Activated CD8-positive, alpha-beta memory T cell treated with anti-CD3 and anti-CD28 coated beads, Interleukin-2, amount 50 U/mL, for 24 hours (primary cell): ENCODE measurements around the gene SMPDL3B.
A peak's percentile ranks its signal among the peaks of the same experiment; 100 is the strongest.

ENCODE experiments used
- DNase-seq: peaks from one replicate; pipeline ENCODE4 v3.0.0-alpha.2; 2020; ENCODE audit errors: extremely low read depth

The SMPDL3B gene, protein sequence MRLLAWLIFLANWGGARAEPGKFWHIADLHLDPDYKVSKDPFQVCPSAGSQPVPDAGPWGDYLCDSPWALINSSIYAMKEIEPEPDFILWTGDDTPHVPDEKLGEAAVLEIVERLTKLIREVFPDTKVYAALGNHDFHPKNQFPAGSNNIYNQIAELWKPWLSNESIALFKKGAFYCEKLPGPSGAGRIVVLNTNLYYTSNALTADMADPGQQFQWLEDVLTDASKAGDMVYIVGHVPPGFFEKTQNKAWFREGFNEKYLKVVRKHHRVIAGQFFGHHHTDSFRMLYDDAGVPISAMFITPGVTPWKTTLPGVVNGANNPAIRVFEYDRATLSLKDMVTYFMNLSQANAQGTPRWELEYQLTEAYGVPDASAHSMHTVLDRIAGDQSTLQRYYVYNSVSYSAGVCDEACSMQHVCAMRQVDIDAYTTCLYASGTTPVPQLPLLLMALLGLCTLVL

DNA sequence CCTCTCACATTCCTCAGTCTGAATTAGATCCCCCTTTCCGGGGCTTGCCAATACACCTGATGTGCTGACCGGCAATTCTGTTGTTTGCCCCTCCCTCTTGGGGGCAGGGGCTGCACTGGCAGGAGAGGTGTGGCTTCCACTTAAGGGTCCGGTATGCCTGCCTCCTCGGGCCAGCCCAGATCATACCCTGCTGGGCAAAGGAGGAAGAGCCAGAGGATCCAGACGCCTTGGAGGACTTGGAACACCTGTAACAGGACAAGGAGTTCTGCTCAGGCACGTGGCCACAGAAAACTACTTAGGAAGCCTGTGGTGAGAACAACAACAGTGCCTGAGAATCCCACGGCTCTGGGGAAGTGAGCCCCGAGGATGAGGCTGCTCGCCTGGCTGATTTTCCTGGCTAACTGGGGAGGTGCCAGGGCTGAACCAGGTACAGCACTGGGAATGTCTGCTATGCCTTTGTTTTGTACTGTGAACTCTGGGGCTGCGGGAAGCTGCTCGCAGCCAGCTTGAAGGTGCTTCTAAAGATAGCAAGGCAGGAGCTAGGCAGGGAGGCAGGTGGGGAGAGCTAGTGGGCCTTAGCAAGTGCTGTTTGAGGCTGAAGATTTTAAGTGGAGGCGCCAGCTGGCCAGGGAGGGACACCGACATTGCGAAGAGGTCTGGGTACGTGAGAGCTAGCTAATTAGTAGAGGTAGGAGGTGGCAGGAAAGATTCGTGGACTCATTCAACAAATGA is at the start of gene SMPDL3B:
Gene SMPDL3B, plus strand, starts transcription at position 183 of the 732 bp plus-strand sequence. Its CDS starts 184 bp downstream, at position 367.
- DNase-seq = no peak

DNA sequence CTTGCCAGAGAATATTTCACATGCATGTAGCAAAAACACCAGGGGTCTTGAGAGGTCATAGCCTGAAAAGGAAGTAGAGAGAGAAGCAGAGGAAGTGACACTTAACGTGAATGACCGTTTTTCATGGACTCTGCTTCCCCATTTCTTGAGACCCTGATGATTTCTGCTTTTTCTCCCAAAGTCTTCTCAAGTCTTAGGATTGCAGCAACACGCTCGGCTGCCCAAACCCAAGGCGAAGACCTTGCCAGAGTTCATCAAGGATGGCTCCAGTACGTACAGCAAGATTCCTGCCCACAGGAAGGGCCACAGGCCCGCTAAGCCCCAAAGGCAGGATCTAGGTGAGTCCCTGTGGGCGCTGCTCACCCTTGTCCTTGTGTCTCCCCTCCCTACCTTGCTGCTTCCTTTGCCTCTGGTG is 49.7 kb upstream of the SMPDL3B start:
- DNase-seq = no peak

DNA sequence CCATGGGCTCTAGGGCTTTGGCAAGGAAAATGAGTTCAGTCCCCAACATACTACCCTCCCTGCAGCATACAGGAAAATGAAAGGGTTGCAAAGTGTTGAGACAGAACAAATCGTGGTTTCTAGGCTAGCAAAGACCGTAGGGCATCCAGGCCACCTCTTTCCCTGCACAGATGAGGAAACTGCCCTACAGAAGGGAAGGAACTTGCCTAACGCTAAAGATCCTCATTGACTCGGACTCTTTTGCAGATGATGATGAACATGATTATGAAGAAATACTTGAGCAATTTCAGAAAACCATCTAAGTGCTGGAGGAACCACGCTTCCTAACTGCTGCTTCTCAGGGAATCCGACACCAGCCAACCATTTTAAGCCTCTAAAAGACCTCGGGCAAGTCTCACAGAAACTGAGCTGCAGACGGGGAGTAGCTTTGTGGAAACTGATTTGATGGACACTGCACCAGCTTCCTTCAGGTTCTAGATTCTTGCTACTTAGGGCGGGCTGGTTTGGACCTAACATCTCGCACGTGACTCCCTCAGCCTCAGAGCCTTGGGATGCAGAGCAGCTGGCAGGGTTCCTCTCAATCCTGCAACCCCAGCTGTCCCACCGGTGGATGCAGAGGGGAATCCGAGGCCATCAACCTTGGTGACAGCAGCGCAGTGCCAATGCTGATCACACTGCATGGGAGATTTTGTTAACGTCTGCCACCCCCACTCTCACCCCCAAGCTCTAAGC is 49.0 kb upstream of the SMPDL3B start:
- DNase-seq = no peak

DNA sequence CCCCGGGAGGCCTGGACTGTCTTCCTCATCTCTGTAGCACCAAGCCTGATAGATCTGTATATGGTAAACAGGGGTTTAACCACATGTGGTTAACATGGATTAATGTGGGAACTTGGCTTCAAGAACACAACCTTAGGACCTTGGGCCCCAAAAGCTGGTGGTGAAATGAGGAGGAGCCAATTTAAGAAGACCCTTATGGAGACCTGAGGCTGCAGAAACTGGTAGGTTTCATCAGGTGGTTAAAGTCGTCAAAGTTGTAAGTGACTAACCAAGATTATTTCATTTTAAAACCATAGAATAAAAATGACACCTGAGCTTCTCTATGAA is 48.5 kb upstream of the SMPDL3B start:
- DNase-seq = no peak

DNA sequence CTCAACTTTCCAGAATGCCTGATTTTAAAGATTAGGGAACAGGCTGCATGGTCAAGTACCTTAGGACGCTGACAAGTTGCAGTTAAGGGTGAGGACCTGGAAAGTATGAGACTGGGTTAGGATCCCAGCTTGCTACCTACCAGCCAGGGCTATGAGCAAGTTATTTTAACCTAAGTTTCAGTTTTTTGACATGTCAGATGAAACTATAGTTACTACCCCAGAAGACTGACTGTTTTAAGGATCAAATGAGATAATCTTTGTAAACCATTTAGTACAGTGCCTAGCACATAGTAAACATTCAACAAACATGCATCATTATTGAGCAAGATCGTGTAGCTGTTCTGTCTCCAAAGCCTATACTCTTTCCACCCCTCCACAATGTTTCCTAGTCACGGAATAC is 48.1 kb upstream of the SMPDL3B start:
- DNase-seq = no peak

DNA sequence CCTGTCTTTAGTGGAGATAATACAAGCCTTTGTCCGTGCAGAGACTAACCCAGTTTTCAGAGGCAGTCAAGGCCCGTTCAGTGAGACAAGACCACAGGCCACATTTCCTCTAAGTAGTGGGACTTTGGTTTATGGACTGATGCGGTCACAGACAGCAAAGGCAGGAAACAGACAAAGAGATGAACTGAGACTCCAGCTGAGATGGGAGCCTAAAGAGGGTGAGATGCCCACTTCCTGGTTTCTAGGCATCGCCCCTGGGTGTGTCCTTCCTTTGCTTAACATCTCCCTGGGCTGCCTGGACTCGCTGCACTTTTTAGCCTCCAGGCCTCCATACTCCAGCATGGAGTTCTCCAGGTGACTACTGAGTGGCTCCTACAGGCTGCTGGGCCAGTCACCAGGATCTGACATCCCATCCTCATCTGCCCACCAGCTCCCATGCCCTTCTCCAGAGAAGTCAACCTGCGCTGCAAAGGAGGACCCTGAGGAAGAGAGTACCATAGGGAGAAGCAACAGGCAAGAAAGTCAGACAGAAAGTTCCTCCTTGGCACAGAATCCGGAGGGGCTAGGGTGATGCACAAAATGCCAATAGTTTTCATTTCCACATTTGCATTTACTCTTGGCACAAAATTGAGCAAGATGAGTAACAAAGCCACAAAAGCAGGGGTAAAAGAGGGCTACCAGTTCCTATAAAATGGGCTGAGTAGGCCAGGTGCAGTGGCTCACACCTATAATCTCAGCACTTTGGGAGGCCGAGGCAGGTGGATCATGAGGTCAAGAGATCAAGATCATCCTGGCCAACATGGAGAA is 47.4 kb upstream of the SMPDL3B start:
- no peak for DNase-seq

DNA sequence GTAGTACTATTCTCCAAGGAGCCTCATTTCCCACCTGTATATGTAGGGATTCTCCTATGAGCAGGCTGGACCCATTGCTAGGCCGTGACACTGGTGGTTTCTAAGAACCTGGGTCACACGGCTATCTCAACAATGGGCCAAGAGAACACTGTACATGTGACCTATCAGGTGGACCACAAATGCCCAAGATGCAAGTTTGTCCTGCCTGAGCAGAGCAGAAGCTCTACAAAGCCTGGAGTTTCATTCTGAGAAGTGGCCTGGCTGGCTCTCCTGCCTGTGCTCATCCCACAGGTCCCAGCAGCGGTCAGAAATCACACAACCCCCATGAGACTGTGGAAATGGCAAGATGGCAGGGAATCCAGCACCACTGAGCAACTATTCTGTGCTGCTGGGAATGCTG is 45.3 kb upstream of the SMPDL3B start:
- no peak for DNase-seq

DNA sequence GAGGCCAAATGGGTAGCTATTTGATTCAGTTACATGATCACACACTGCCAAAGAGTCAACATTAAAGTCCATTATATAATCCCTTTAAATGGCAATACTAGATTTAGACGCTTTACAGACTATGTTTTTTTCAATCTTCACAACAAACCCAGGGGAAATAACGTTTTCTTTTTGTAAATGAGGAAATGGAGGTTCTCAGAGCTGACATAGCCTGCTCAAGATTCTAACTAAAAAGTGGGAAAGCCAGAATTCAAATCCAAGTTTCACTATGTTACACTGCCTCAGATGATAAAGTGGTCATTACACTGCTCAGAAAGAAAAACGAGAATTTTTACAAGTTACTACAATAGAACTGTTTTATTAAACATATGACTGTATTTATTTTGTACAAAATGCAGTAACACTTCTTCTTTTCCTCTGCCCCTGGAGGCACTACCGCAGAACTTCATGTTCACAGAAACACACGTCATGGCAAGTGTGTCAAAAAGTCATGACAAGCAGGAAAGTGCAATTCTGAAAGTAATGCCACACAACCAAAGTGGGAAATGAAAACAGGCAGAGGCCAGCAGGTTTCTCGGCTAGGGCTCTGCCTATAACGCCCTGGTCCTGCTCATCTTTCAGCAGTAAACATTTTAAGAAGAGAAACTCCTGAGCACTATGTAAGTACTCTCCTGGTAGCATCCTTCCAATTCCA is 43.5 kb upstream of the SMPDL3B start:
- no peak for DNase-seq

DNA sequence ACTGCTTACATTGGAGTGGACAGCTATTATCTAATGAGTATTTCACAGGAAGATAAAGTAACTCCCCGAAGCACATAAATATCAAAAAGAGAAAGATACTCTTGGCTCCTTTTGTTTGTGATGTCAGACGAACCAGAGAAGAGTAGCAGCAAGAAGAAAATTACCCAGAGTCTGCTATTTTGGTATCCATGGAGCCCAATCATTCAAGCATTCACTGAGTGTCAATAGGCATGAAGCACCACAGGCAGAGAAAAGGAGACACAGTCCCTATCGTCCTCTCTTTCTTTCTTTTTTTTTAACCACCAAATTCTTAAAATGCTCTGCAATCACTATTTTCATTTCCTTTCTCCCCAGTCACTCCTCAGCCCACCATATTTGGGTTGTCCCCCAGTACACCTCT is 40.3 kb upstream of the SMPDL3B start:
- DNase-seq = no peak

DNA sequence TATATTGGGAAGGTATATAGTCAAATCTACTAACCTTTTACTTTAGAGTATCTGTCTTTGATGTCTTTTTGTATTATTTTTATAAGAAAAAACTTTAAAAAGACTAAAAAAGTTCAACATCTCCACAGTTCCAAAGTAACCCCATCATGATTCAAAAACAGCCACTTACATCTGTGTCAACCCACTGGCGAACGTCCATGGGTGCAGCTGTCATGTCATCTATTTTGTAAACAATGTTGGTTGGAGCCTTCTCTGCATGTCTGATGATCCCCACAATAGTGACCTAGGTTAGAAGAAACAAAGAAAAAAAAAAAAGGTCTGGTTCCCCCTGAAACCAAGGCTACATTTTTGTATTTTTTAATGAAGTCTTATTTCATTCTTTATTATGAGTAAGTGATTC is 28.0 kb upstream of the SMPDL3B start:
- no peak for DNase-seq

DNA sequence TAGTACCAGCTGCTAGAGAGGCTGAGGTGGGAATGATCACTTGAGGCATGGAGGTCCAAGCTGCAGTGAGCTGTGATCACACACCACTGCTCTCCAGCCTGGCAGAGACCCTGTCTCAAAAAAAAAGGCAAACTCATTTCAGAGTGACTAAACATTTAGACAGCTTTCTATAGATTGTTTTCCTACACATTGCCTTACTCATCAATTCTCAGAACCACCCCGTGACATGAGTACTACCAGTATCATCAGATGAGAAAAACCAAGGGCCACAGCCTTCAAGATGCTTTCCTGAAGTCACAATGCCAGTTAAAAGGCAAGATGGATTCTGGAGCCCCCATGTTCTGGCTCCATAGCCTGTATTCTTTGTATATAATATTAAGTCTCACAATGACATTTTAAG is 22.4 kb upstream of the SMPDL3B start:
- DNase-seq = no peak

DNA sequence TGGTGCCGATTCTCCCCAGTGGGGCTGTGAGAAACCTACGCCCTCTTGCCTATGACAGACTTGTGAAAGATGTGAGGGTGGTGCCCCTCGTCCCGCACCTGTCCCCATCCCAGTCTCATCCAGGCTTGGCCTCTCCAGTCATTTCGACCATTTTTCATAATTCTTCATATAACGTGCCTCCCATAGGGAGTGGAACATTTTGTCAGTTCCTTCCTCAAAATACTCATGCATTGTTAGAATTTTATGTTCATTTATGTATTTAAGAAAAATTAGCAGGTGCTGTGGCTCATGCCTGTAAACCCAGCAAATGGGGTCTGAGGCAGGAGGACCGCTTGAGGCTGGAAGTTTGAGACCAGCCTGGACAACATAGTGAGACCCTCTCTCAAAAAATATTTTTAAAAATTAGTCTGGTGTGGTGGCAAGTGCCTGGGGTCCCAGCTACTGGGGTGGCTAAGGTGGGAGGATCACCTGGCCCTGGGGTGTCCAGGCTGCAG is 19.7 kb upstream of the SMPDL3B start:
- no peak for DNase-seq

DNA sequence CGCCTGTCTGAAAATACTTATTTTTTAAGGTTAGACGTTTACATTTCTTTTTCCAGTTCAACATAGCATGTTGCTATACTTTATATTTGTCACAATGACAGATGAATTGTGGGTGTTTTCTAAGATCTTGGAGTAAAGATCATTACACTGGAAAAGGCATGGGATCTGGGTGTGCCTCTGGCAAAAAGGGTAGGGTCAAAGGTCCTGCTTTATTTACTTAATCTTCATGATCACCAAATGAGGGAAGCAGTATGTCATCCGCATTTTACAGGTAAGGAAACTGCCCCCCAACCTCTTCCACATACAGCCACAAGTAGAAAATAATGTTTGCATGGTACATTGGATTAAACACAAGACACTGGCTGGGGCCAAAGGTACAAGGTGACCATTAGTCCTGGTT is 12.5 kb upstream of the SMPDL3B start:
- DNase-seq = no peak

DNA sequence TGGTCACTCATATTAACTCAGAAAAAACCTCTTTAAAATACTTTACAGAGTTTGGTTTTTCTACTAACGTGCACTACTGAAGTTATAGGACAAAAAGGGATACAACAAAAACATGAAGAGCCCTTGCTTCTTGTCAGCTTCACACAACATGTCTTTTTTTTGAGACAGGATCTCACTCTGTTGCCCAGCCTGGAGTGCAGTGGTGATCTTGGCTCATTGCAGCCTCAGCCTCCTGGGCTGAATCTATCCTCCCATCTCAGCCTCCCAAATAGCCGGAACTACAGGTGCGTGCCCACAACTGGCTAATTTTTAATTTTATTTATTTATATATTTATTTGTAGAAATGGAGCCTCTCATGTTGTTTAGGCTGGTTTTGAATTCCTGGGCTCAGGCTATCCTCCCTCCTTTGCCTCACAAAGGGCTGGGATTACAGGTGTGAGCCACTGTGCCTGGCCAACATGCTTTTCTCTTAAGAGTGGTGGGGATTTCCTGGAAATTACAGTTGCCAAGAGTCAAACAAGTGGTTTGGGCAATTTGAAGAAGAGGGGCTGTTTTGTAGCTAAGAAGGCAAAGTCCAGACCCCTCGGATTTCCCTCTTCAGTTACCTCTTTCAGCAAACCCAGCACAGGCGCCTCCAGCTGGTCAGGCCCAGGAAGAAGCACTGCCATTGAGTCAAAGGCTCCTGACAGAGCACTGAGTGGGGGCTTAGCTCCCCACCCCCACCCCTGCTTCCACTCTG is 6.4 kb upstream of the SMPDL3B start:
- no peak for DNase-seq

DNA sequence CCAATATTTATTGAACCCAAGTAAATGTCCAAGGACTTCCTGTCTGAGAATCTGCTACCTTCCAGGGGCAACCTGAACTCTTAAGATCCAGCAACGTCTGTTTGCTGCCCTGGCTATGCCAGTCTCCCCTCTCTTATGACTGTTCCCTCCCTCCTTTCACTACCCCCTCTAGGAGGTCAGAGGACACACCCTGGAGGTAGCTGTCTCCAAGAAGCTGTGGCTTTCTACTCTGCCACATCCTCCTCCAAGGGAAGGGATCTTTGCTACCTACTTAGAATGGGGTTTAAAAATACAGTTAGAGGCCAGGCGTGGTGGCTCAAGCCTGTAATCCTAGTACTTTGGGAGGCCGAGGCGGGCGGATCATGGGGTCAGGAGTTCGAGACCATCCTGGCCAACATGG is 3.6 kb upstream of the SMPDL3B start:
- DNase-seq = no peak

DNA sequence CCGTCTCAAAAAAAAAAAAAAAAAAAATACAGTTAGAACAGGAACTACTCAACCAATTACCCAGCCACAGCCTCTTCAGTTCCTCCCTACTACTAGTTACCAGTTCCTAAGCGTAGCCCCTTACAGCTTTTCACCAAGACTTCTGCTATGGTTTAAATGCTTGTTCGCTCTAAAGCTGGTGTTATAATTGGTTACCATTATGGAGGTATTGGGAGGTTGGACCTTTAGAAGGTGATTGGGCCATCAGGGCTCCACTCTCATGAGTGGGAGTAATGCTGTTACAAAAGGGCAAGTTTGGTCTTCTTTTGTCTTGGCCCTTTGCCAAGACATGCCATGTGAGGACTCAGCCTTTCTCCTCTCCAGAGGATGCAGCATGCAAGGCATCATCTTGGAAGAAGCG is 3.0 kb upstream of the SMPDL3B start:
- DNase-seq = no peak

DNA sequence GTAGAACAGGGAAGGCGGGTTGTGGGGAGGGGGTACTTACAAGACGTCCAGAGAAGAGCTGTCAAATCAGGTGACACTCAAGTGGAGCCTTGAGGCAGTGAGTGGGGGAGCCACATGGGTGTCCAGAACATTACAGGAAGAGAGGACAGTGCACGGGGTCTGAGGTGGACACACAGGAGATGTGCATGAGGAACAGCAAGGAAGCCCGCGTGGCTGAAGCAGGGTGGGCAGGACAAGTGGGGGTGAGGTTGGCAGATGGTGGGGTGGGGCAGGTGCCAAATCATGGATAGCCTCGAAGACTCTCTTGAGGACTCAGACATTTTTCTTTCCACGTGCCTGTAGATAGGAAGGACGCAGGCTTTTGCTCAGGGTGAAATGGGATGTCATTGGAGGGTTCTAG is 921 bp downstream of the SMPDL3B start:
- no peak for DNase-seq

DNA sequence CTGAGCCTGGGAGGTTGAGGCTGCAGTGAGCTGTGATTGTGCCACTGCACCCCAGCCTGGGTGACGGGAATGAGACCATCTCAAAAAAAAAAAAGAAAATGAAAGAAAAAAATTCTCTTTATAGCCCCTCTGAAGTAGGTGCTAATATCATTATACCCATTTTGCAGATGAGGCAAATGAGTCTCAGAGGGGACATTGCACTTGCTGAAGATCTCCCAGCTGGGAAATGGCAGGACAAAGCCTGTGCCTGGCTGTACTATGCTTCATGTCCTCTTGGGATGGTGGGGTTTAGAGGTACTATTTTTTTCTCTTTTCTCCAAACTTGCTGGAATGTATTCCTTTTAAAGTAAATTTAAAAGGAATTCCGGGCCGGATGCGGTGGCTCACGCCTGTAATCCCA is 1.6 kb downstream of the SMPDL3B start:
- no peak for DNase-seq

DNA sequence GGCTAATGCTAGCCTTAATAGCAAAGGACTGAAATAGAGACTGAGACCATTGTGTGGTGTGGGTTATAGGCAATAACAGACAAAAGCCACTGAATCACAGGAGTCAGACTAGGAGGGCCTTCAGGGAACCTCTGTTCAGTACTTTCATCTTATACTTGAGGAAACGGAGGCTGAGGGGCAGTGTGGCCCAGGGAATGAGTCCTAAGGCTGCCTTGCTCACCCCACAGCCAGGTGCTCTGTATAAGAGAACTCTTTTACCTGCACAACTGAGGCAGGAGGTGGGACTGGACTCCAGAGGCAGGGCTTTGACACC is 2.7 kb downstream of the SMPDL3B start:
- no peak for DNase-seq

DNA sequence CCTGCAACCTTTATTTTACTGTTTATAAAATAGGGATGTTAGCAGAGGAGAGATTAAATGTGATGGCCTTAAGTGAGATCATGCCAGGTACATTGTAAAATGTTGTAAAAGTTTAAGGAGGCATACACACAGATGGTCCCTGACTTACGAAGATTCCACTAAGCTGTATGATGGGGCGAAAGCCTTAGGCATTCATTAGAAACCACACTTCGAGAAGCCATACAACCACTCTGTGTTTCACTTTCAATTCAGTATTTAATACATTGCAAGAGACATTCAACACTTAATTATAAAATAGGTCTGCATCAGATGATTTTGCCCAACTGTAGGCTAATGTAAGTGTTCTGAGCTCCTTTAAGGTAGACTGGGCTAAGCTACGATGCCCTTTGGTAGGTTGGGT is 3.7 kb downstream of the SMPDL3B start:
- DNase-seq = no peak

DNA sequence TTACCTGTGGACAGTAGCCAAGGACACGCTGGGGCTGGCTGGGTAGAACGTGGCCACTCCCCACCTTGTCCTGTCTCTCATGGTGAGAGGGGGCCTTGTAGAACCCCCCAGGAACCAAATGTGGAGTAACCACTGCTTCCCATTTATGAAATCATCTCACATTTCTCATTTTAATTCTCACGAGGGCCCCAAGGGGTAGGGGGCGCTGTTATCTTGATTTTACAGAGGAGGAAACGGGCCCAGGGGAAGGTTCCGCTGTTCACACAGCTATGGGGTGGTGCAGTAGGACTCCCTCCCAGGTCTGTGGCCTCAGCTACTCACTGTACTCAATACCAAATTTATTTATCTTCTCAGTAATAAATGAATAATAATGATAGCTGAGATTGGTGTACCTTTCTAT is 5.5 kb downstream of the SMPDL3B start:
- peak; percentile 56 for DNase-seq
